HepG2 (cell line): ENCODE results near the gene CLDN5. TPM values are rescaled to one million over a fixed set of nuclear protein-coding genes. Genes with fewer than 3 reads are reported as not detected.
A peak's percentile ranks its signal among the peaks of the same experiment; 100 is the strongest.

Experiments used
- CENPX ChIP-seq: sonication (generic); formaldehyde crosslinking; IDR thresholded peaks from 2 replicates; pipeline ENCODE4 v1.9.0; 2021; ENCODE audit warnings: mild to moderate bottlenecking, missing genetic modification reagents, moderate library complexity
- CREB3 ChIP-seq: sonication (generic); formaldehyde crosslinking; IDR thresholded peaks from 2 replicates; pipeline ENCODE4 v1.5.0; 2020; ENCODE audit warnings: missing genetic modification reagents
- FOXC1 ChIP-seq: sonication (generic); formaldehyde crosslinking; IDR thresholded peaks from 2 replicates; pipeline ENCODE4 v1.8.0; 2022; ENCODE audit warnings: mild to moderate bottlenecking, missing genetic modification reagents, borderline replicate concordance
- NR2C2 ChIP-seq: sonication (generic); formaldehyde crosslinking; IDR thresholded peaks from 2 replicates; pipeline ENCODE4 v1.4.0; 2020; ENCODE audit warnings: missing genetic modification reagents, mild to moderate bottlenecking, moderate library complexity, borderline replicate concordance
- PRMT3 ChIP-seq: sonication (generic); formaldehyde crosslinking; IDR thresholded peaks from 2 replicates; pipeline ENCODE4 v1.8.1; 2022; ENCODE audit warnings: low read depth, mild to moderate bottlenecking, moderate library complexity, missing genetic modification reagents, borderline replicate concordance
- RCOR2 ChIP-seq: IDR thresholded peaks from 2 replicates; pipeline ENCODE4 v1.6.1; 2016; ENCODE audit warnings: missing biosample characterization, missing genetic modification reagents
- SSRP1 ChIP-seq: IDR thresholded peaks from 2 replicates; pipeline ENCODE4 v1.6.1; 2016; ENCODE audit warnings: control low read depth
- ZNF225 ChIP-seq: sonication (generic); formaldehyde crosslinking; IDR thresholded peaks from 2 replicates; pipeline ENCODE4 v1.4.0; 2020; ENCODE audit warnings: mild to moderate bottlenecking, missing genetic modification reagents
- ZNF414 ChIP-seq: sonication (generic); formaldehyde crosslinking; IDR thresholded peaks from 2 replicates; pipeline ENCODE4 v1.5.0; 2020; ENCODE audit warnings: missing genetic modification reagents
- ZNF44 ChIP-seq: sonication (generic); formaldehyde crosslinking; IDR thresholded peaks from 2 replicates; pipeline ENCODE4 v1.5.1; 2020; ENCODE audit warnings: mild to moderate bottlenecking, missing genetic modification reagents
- ZNF605 ChIP-seq: sonication (generic); formaldehyde crosslinking; IDR thresholded peaks from 2 replicates; pipeline ENCODE4 v1.8.0; 2022; ENCODE audit warnings: mild to moderate bottlenecking, missing genetic modification reagents
- ZNF720 ChIP-seq: sonication (generic); formaldehyde crosslinking; IDR thresholded peaks from 2 replicates; pipeline ENCODE4 v1.4.0; 2020; ENCODE audit warnings: missing genetic modification reagents
- ZNF772 ChIP-seq: sonication (generic); formaldehyde crosslinking; IDR thresholded peaks from 2 replicates; pipeline ENCODE4 v1.5.0; 2020; ENCODE audit warnings: mild to moderate bottlenecking, missing genetic modification reagents
- polyA plus RNA-seq, 8 experiments: library from polyadenylated mRNA; depleted of rRNA in 3 of 8; stranded (reverse) in 7 of 8; unstranded in 1 of 8; fragments of >200 nt; fragmentation: Illumina TruSeq in 4 of 8; extraction: Trizol in 4 of 8; gene quantifications; 2 replicates each; pipeline versions ENCODE4 v1.2.1 to v1.2.3, GENCODE V29; 2011 to 2016; ENCODE audit warnings: low read depth in 4 of 8, missing spikeins in 1 of 8, mixed read lengths in 1 of 8; ENCODE audit not compliant: insufficient read depth in 1 of 8
- total RNA-seq, 5 experiments: library from RNA; depleted of rRNA; stranded (reverse); fragments of >200 nt; fragmentation: Illumina TruSeq; extraction: Trizol; gene quantifications; 2 replicates each; pipeline ENCODE4 v1.2.3, GENCODE V29; 2016; ENCODE audit warnings: low read depth in 1 of 5

Gene CLDN5
- total and polyA plus RNA-seq, 2 of the 13 experiments (the other 11 are each of a cell fraction or from before 2014, with no cell fraction given), result not detected

GRCh38 chr22:19478045-19478900, 45.9 kb downstream of the CLDN5 start (continued):
- TF ChIP-seq ZNF772 (0 out of 2 replicates have a peak, but pooled peaks have one; percentile 26), ZNF225 (CRISPR knock-in tag) (0 out of 2 replicates have a peak, but pooled peaks have one; percentile 55), CENPX (CRISPR knock-in tag) (no peak), ZNF605 (CRISPR knock-in tag) (no peak), RCOR2 (no peak), SSRP1 (CRISPR knock-in tag) (no peak), FOXC1 (CRISPR knock-in tag) (no peak), ZNF720 (CRISPR knock-in tag) (no peak), CREB3 (0 out of 2 replicates have a peak, but pooled peaks have one; percentile 17), PRMT3 (CRISPR knock-in tag) (no peak), NR2C2 (CRISPR knock-in tag) (no peak), ZNF44 (CRISPR knock-in tag) (0 out of 2 replicates have a peak, but pooled peaks have one; percentile 11), ZNF414 (CRISPR knock-in tag) (0 out of 2 replicates have a peak, but pooled peaks have one; percentile 32)
